Right atrium auricular region (tissue), 2 donors: ENCODE measurements around the gene SOSTDC1. TPM values are rescaled to one million over a fixed set of nuclear protein-coding genes. Genes with fewer than 3 reads are reported as not detected.

Experiments
- DNase-seq: peaks from one replicate; pipeline ENCODE4 v3.0.0-alpha.2; 2019; ENCODE audit warnings: low spot score
- H3K27ac ChIP-seq, 2 donors: fragments of 200-600 bp; sonication (generic); 1 replicate in 1 of 2; 2 replicates in 1 of 2; pipeline ENCODE4 v1.5.1; 2016 to 2019
- H3K27me3 ChIP-seq, 2 donors: fragments of 200-600 bp; sonication (generic); one replicate each; pipeline versions ENCODE4 v1.5.1 to v1.6.0; 2017 to 2019
- H3K36me3 ChIP-seq: fragments of 200-600 bp; sonication (generic); one replicate; pipeline ENCODE4 v1.5.1; 2016
- H3K4me1 ChIP-seq, 2 donors: fragments of 200-600 bp; sonication (generic); one replicate each; pipeline versions ENCODE4 v1.5.1 to v1.6.0; 2017 to 2019
- H3K4me3 ChIP-seq, 2 donors: fragments of 200-600 bp; sonication (generic); 1 replicate in 1 of 2; 2 replicates in 1 of 2; pipeline ENCODE4 v1.5.1; 2017 to 2019; ENCODE audit warnings: mild to moderate bottlenecking in 1 of 2, moderate library complexity in 1 of 2
- H3K9me3 ChIP-seq, 2 donors: fragments of 200-600 bp; sonication (generic); one replicate each; pipeline ENCODE4 v1.5.1; 2019
- CTCF ChIP-seq, 2 donors: fragments of 200-600 bp; sonication (generic); IDR thresholded peaks; one replicate each; pipeline ENCODE4 v1.5.1; 2019; ENCODE audit warnings: antibody characterized with exemption in 2 of 2
- total RNA-seq, 2 donors: library from RNA; depleted of rRNA; stranded (reverse); fragments of >200 nt; gene quantifications; one replicate each; pipeline ENCODE4 v1.1.0, GENCODE V29; 2016

The SOSTDC1 gene
- total RNA-seq, 2 donors from 2014 or later = 2.1 to 5.9 TPM

- H3K4me3 ChIP-seq = peak overlapping the region; percentile 61 to 74
- no peaks in the 10 kb centered on the region for H3K36me3 ChIP-seq
- peak overlapping the region; percentile 96 to 98 for H3K27ac ChIP-seq
- peaks cover 0 to 24% of the 10 kb centered on the region in 2 donors for H3K4me1 ChIP-seq
- peak in 1 of 2 donors; percentile 54 for TF ChIP-seq CTCF (IDR thresholded peaks at IDR 0.05)
- H3K27me3 ChIP-seq = no peaks in the 10 kb centered on the region
- DNase-seq = peak; percentile 83
- no peaks in the 10 kb centered on the region for H3K9me3 ChIP-seq
Measured at GRCh38 chr7:16420649-16421332, 44.7 kb downstream of the SOSTDC1 start.

GRCh38 chr7:16420329-16420648 lies 45.2 kb downstream of the SOSTDC1 start:
- no peaks in the 10 kb centered on the region for H3K9me3 ChIP-seq
- H3K4me1 ChIP-seq = peaks cover 0 to 24% of the 10 kb centered on the region in 2 donors
- DNase-seq = no peak
- H3K27me3 ChIP-seq = no peaks in the 10 kb centered on the region
- peak overlapping the region; percentile 61 to 74 for H3K4me3 ChIP-seq
- TF ChIP-seq CTCF (IDR thresholded peaks at IDR 0.05) = no peak
- H3K36me3 ChIP-seq = no peaks in the 10 kb centered on the region
- H3K27ac ChIP-seq = peak overlapping the region; percentile 96 to 98

GRCh38 chr7:16419859-16420258 lies 45.7 kb downstream of the SOSTDC1 start:
- Histone ChIP-seq H3K27ac (peak overlapping the region; percentile 96 to 98), H3K4me1 (peaks cover 0 to 24% of the 10 kb centered on the region in 2 donors), H3K27me3 (no peaks in the 10 kb centered on the region), H3K36me3 (no peaks in the 10 kb centered on the region), H3K9me3 (no peaks in the 10 kb centered on the region), H3K4me3 (peak overlapping the region; percentile 61 to 74)
- no peak for TF ChIP-seq CTCF (IDR thresholded peaks at IDR 0.05)
- no peak for DNase-seq

GRCh38 chr7:16419126-16419525 lies 46.4 kb downstream of the SOSTDC1 start:
- Histone ChIP-seq H3K36me3 (no peaks in the 10 kb centered on the region), H3K9me3 (no peaks in the 10 kb centered on the region), H3K27me3 (no peaks in the 10 kb centered on the region), H3K4me1 (peaks cover 0 to 24% of the 10 kb centered on the region in 2 donors), H3K27ac (no peak overlapping the region), H3K4me3 (no peak overlapping the region)
- TF ChIP-seq CTCF (IDR thresholded peaks at IDR 0.05) = no peak
- no peak for DNase-seq

GRCh38 chr7:16417906-16418305 lies 47.6 kb downstream of the SOSTDC1 start:
- no peak for DNase-seq
- H3K27ac ChIP-seq = no peak overlapping the region
- H3K9me3 ChIP-seq = no peaks in the 10 kb centered on the region
- no peak overlapping the region for H3K4me3 ChIP-seq
- no peaks in the 10 kb centered on the region for H3K27me3 ChIP-seq
- no peak for TF ChIP-seq CTCF (IDR thresholded peaks at IDR 0.05)
- no peaks in the 10 kb centered on the region for H3K36me3 ChIP-seq
- peaks cover 0 to 24% of the 10 kb centered on the region in 2 donors for H3K4me1 ChIP-seq
